Fibroblast of gingiva (primary cell): ENCODE measurements around the gene FXN.
"Not testable (repeated sequence)": the region's sequence is repeated elsewhere in the genome, so short reads cannot be mapped to it uniquely, and the experiment has no call there.

ENCODE experiments used
- DNase-seq: peaks from one replicate; pipeline ENCODE4 v3.0.0-alpha.2; 2011; ENCODE audit warnings: low read depth

Gene FXN

DNA sequence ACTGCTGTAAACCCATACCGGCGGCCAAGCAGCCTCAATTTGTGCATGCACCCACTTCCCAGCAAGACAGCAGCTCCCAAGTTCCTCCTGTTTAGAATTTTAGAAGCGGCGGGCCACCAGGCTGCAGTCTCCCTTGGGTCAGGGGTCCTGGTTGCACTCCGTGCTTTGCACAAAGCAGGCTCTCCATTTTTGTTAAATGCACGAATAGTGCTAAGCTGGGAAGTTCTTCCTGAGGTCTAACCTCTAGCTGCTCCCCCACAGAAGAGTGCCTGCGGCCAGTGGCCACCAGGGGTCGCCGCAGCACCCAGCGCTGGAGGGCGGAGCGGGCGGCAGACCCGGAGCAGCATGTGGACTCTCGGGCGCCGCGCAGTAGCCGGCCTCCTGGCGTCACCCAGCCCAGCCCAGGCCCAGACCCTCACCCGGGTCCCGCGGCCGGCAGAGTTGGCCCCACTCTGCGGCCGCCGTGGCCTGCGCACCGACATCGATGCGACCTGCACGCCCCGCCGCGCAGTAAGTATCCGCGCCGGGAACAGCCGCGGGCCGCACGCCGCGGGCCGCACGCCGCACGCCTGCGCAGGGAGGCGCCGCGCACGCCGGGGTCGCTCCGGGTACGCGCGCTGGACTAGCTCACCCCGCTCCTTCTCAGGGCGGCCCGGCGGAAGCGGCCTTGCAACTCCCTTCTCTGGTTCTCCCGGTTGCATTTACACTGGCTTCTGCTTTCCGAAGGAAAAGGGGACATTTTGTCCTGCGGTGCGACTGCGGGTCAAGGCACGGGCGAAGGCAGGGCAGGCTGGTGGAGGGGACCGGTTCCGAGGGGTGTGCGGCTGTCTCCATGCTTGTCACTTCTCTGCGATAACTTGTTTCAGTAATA, at the start of gene FXN:
Gene FXN, plus strand, starts transcription at position 315 of the 871 bp plus-strand sequence. Its CDS starts 31 bp downstream, at position 346.
- peak; percentile 77 for DNase-seq

DNA sequence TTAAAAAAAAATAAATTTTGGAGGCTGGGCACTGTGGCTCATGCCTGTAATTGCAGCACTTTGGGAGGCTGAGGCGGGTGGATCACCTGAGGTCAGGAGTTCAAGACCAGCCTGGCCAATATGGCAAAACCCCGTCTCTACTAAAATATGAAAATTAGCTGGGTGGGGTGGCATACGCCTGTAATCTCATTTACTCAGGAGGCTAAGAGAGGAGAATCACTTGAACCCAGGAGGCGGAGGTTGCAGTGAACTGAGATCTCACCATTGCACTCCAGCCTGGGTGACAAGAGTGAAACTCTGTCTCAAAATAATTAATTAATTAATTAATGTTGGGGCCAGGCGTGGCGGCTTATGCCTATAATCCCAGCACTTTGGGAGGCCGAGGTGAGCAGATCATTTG, 48.6 kb upstream of the FXN start:
- DNase-seq = not testable (repeated sequence)

- no peak for DNase-seq
Observed at GRCh38 chr9:68991457-68991856, 44.1 kb upstream of the FXN start.

- no peak for DNase-seq
Observed at GRCh38 chr9:68995776-68996175, 39.8 kb upstream of the FXN start.

GRCh38 chr9:68996462-68996861, 39.1 kb upstream of the FXN start:
- no peak for DNase-seq

DNA sequence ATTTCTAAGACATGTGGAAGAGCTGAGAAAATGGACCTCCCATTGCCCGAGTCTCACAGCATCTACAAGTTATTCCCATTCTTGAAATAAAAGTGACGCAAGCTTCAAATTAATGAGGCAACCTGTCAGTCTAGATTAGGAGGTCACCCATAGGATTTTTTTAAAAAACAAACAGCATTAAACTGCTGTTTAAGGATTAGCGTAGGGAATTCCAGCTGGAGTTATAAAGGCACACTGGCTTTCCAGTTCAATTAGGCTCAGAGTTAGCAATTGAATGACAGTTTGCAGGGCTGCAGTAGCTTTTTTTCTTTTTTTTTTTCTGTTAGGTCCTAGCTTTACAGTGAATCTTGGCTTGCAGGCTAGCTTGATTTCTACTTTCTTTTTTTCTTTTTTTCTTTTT, 37.9 kb upstream of the FXN start:
- DNase-seq = no peak

GRCh38 chr9:68998385-68998784, 37.2 kb upstream of the FXN start:
- no peak for DNase-seq

DNA sequence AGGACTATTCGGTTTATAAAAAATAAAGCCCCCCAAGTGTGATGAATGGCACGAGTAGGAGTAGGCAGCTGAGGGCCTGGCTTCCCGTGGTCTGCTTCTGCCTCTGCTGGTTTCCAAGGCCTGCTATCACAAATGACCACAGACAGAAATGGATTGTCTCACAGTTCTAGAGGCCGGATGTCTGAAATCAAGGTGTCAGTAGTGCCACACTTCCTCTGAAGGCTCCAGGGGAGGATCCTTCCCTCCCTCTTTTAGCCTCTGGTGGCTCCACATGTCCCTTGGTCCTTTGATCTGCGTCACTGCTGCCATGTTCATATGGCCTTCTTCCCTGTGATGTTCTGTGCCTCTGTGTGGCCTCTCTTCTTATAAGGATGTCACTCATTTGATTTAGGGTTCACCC, 36.7 kb upstream of the FXN start:
- no peak for DNase-seq

GRCh38 chr9:68999393-69000105, 36.0 kb upstream of the FXN start:
- DNase-seq = peak; percentile 65

- DNase-seq = no peak
Observed at GRCh38 chr9:69001921-69002320, 33.6 kb upstream of the FXN start.

DNA sequence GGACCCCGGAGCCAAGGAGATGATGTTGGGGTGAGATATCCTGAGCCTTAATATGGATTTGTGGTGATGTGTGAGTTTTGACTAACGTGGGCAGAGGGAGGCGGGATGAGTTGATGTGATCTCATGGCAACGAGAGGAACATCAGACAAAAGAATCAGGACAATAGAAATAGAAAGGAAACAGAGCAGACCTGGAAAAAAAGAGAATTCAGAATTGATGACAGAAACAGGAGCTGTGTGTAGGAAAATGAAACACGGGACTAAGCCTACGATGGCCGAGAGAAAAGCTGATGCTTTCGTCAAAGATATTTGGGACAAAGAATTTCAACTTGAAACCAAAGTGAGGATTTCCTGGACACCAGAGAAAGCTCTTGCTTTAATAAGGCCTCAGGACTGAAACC, 32.5 kb upstream of the FXN start:
- no peak for DNase-seq

DNA sequence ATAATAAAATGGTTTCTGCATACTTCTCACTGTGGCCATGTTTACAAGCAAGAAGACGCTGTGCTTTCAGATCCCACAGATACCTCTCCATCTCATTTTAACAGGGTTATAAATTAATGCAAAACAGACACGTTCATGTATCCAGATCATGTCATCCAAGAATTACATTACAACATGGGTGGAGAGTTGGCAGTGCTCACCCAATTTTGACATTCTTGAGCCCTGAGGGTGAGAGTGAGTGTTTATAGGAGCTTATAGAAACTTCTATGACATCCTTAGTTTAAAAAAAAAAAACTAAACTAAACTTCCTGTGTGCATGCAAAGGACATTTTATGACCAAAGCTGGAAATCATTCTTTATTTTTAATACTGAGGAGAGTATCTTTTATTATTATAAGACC, 30.7 kb upstream of the FXN start:
- DNase-seq = peak; percentile 71

DNA sequence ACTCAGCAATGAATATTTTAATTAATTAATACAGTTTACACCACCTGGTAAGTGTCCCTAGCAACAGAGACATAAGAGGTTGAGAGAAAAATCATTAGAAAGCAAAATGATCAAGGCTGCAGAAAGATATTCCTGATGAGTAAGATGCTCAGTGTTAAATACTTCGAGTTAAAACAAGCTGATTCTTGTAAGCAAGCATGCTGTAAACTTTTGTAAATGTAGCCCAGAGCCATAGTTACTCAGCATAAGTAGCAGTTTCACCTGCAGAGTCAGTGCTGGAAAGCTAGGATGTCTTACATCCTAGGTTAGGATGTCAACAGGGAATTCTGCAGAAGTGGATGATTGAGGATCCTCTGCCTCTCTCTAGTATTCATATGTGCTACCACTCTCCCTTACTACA, 25.8 kb upstream of the FXN start:
- no peak for DNase-seq

DNA sequence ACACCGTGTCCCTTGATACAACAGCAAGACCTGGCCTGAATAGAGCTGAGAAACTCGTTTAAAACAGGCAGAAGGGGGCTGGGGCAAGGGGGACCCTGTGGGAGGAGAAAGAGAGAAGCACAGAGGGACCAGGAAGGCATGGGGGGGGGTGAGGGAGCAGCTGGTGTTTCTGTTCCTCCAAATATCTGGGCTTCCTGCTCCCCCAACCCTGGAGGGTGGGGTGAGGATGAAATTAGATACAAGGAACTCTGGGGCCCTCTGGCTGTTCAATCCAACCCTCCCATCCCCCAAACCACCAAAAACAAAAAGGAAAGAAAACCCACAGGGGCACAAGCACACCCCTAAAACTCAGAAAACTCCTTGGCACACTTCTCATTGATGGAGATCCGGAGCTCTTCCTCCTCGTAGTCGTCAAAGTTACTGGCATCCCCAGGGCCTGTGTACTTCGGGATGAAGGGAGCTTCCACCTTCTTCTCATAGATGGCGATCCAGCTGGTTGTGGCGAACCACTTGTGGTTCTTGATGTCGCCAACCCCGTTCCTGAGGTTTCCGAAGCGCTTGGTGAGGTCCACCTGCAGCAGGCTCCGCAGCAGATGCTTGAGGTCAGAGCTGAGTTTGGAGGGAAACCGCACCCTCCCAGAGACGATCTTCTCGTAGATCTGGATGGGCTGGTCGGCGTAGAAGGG, 22.7 kb upstream of the FXN start:
- DNase-seq = no peak

DNA sequence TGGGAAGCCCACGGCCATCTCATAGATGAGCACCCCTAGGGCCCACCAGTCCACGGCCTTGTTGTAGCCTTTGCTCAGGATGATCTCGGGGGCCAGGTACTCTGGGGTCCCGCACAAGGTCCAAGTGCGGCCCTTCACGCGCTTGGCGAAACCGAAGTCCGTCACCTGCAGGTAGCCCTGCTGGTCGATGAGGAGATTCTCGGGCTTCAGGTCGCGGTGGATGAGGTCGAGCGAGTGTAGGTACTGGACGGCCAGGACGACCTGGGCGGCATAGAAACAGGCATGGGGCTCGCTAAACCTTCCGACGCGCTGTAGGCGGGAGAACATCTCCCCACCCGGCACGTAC, 22.2 kb upstream of the FXN start:
- DNase-seq = no peak

GRCh38 chr9:69014013-69014412, 21.5 kb upstream of the FXN start, which contains the start of gene PRKACG:
Gene PRKACG (minus strand): TSS chr9:69014113. CDS start chr9:69014092, 21 bp downstream.
- no peak for DNase-seq

DNA sequence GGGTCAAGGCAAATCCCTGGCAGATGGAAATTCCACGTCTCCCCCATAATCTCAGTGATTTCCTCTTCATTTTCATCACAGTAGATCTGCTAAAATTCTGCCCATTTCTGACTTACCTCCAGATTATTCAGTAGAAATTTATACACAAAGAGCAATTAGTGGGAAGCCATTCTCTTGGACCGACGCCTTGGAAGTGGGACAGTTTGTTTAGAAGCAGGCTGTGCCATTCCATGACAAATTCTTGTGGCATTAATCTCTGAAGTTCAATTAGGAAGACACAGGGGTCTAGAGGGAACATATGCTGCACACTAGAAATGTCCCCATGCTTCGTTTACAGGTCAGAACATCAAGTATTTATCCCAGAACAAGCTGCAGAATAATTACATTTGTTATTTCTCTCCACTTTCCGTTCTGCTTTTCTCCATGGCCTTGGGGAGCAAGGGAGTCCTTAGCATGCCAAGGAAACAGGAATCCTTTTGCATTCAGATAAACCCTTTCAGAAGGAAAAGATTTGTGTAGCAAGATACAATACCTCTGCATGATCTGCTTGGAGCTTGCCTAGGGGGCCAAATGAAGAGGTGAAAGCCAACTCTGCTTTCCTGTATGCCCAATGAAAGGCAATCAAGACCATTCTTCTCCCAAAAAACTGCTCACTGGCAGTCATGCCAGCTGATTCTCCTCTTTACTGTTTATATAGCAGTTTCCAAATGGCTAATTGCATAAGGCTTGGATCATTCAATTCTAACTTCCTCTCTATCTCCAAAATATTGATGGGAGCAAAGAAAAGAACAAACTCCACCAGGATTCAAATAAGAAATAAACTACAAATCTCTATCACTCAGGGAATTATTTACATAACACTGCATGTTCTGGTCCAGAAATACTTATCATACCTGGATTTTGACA, 19.1 kb upstream of the FXN start:
- no peak for DNase-seq

DNA sequence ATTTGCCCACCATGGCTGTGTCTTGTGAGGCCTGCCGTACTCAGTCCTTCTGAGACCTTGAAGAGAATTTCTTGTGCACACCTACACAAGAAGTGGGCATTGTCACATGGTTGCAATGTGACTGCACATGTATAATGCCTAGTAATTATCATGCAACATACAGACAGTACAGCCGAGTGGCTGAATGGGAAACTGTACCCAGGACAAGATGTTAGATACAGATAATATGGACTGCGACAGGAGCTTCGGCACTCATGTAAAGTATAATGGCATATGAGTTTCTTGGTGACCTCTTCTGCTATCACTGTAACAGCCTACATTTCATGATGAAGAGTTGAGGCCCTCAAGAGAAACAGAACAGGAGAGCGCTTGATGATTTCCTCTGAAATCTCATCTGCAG, 16.8 kb upstream of the FXN start:
- no peak for DNase-seq

- no peak for DNase-seq
Observed at GRCh38 chr9:69019808-69020207, 15.7 kb upstream of the FXN start.

DNA sequence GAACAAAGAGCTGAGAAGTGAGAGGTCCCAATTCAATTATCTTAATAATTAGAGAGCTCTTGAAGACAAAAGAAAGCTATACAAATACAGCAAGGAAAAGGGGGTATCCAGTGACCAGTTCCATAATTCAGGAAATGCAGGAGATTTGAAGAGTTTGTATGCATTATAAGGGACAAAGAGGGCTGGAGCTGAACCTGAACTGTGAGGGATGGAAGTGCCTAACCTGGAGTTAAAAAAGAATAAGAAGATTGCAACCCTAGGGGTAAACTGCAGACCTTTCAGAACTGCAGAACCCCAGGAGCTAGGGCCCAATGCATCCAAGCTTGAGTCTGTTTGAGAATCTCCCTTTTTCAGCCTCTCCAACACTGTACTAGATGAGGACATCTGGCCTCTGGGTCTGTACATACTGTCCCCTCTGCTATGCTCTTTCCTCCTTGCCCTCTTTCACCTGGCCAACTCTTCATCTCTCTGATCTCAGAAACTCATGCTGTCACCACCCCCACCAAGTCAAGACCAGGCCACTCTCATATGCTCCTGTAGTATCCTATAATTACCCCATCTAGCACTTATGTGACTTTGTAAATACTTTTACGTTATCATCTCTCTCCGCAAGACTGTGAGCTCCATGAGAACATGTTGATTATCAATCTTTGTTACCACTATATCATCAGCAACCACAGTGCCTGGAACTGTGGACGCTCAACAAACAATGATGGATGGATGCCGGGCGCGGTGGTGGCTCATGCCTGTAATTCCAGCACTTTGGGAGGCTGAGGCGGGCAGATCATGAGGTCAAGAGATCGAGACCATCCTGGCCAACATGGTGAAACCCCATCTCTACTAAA, 15.0 kb upstream of the FXN start:
- no peak for DNase-seq

GRCh38 chr9:69023650-69024049, 11.9 kb upstream of the FXN start:
- DNase-seq = no peak
